ENCODE measurements around the gene ZNF276.

GRCh38 chr16:89721546-89722391 is 432 bp downstream of the ZNF276 start:
- no peak for TF ChIP-seq CTCF (IDR thresholded peaks at IDR 0.05)
- no peak for TF ChIP-seq ZFX (IDR thresholded peaks at IDR 0.05; ENCODE audit: borderline replicate concordance)
